Gastroesophageal sphincter (tissue), 4 donors: ENCODE data around the gene WNT3A. TPM values are rescaled to one million over a fixed set of nuclear protein-coding genes. Genes with fewer than 3 reads are reported as not detected.

Experiments
- ATAC-seq: fragments of 150-250 bp; one replicate; pipeline ENCODE4 v1.9.1; 2016; ENCODE audit warnings: mild to moderate bottlenecking, moderate library complexity
- H3K27ac ChIP-seq, 4 donors: fragments of 200-600 bp; sonication (generic) in 3 of 4; 1 replicate in 3 of 4; 2 replicates in 1 of 4; pipeline ENCODE4 v1.5.1; 2016 to 2019
- H3K27me3 ChIP-seq: fragments of 200-600 bp; sonication (generic); one replicate; pipeline ENCODE4 v1.5.1; 2019
- H3K36me3 ChIP-seq, 2 donors: fragments of 200-600 bp; sonication (generic); one replicate each; pipeline ENCODE4 v1.5.1; 2019; ENCODE audit warnings: control low read depth in 1 of 2
- H3K4me1 ChIP-seq, 3 donors: fragments of 200-600 bp; sonication (generic); 1 replicate in 2 of 3; 2 replicates in 1 of 3; pipeline ENCODE4 v1.5.1; 2016 to 2019; ENCODE audit warnings: control low read depth in 2 of 3
- H3K4me3 ChIP-seq, 2 donors: fragments of 200-600 bp; sonication (generic); one replicate each; pipeline ENCODE4 v1.5.1; 2019; ENCODE audit warnings: mild to moderate bottlenecking in 1 of 2, moderate library complexity in 1 of 2
- H3K9me3 ChIP-seq, 3 donors: fragments of 200-600 bp; sonication (generic); one replicate each; pipeline ENCODE4 v1.5.1; 2017 to 2019; ENCODE audit warnings: control low read depth in 2 of 3
- CTCF ChIP-seq, 4 experiments: fragments of 200-600 bp in 2 of 4; fragments of 450-650 bp in 2 of 4; sonication (generic) in 1 of 4; IDR thresholded peaks; one replicate each; pipeline ENCODE4 v1.5.1; 2017 to 2019; ENCODE audit warnings: antibody characterized with exemption in 4 of 4, mild to moderate bottlenecking in 2 of 4, moderate library complexity in 2 of 4
- EP300 ChIP-seq: sonication (generic); formaldehyde crosslinking; IDR thresholded peaks from one replicate; pipeline ENCODE4 v1.6.1; 2017; ENCODE audit warnings: antibody characterized with exemption, mild to moderate bottlenecking
- POLR2A ChIP-seq, 2 donors: fragments of 450-650 bp; IDR thresholded peaks; one replicate each; pipeline ENCODE4 v1.6.1; 2017; ENCODE audit warnings: antibody characterized with exemption in 2 of 2, mild to moderate bottlenecking in 2 of 2, moderate library complexity in 1 of 2
- POLR2AphosphoS5 ChIP-seq: sonication (generic); formaldehyde crosslinking; IDR thresholded peaks from one replicate; pipeline ENCODE4 v1.6.1; 2017; ENCODE audit warnings: antibody characterized with exemption
- WGBS, 2 donors: methylation state at CpG; one replicate each; pipeline ENCODE4 v1.1.5; 2018; ENCODE audit warnings: low coverage in 1 of 2; 5-methylcytosine and 5-hydroxymethylcytosine counted together
- total RNA-seq, 4 donors: library from RNA; depleted of rRNA; stranded (reverse); fragments of >200 nt; gene quantifications; one replicate each; pipeline ENCODE4 v1.1.0, GENCODE V29; 2016

Gene WNT3A
- total RNA-seq, 4 donors from 2014 or later: not detected

GRCh38 chr1:228085287-228085951 lies 78.6 kb downstream of the WNT3A start:
- WGBS, 2 donors: 35 to 45% methylated on average over 5 to 6 of the region's 6 CpGs
- Histone ChIP-seq H3K36me3 (peaks cover 0 to 7% of the 10 kb centered on the region in 2 donors), H3K4me3 (peak overlapping the region in 1 of 2 donors; percentile 99), H3K27me3 (no peaks in the 10 kb centered on the region), H3K9me3 (no peaks in the 10 kb centered on the region), H3K4me1 (peaks cover 5 to 85% (median 70%) of the 10 kb centered on the region in 3 donors), H3K27ac (peak overlapping the region in 3 of 4 donors; percentile 89 to 100 (median 100))
- no peak for ATAC-seq
- peak; percentile 36 for TF ChIP-seq POLR2AphosphoS5
- no peak for TF ChIP-seq EP300

GRCh38 chr1:228087771-228088251 lies 81.0 kb downstream of the WNT3A start:
- peak overlapping the region in 3 of 4 donors; percentile 26 to 65 (median 56) for H3K27ac ChIP-seq
- WGBS, 2 donors: 59 to 76% methylated on average over 4 of the region's 7 CpGs
- peaks cover 0 to 9% of the 10 kb centered on the region in 2 donors for H3K36me3 ChIP-seq
- peak overlapping the region in 1 of 2 donors; percentile 18 for H3K4me3 ChIP-seq
- H3K4me1 ChIP-seq: peaks cover 5 to 94% (median 76%) of the 10 kb centered on the region in 3 donors
- no peak for ATAC-seq
- no peak for TF ChIP-seq CTCF (IDR thresholded peaks at IDR 0.05)
- H3K27me3 ChIP-seq: no peaks in the 10 kb centered on the region
- H3K9me3 ChIP-seq: no peaks in the 10 kb centered on the region

GRCh38 chr1:228088586-228089498 lies 82.0 kb downstream of the WNT3A start:
- Histone ChIP-seq H3K27ac (peak overlapping the region in 3 of 4 donors; percentile 26 to 65 (median 56)), H3K36me3 (peaks cover 0 to 17% of the 10 kb centered on the region in 2 donors), H3K4me1 (peaks cover 5 to 98% (median 78%) of the 10 kb centered on the region in 3 donors), H3K9me3 (peaks cover 0 to under 1% (median 0%) of the 10 kb centered on the region in 3 donors), H3K27me3 (no peaks in the 10 kb centered on the region), H3K4me3 (no peak overlapping the region)
- no peak for TF ChIP-seq CTCF (IDR thresholded peaks at IDR 0.05)
- no peak for TF ChIP-seq POLR2A (IDR thresholded peaks at IDR 0.05)
- no peak for TF ChIP-seq EP300
- no peak for TF ChIP-seq POLR2AphosphoS5
- WGBS, 2 donors: 50 to 57% methylated on average over 5 to 6 of the region's 21 CpGs
- no peak for ATAC-seq

GRCh38 chr1:228089519-228090380 lies 83.0 kb downstream of the WNT3A start:
- ATAC-seq: no peak
- 32 to 67% methylated on average over 2 to 3 of the region's 12 CpGs for WGBS, 2 donors
- Histone ChIP-seq H3K4me1 (peaks cover 5 to 89% (median 74%) of the 10 kb centered on the region in 3 donors), H3K36me3 (peaks cover 0 to 27% of the 10 kb centered on the region in 2 donors), H3K4me3 (no peak overlapping the region), H3K27ac (peak overlapping the region in 1 of 4 donors; percentile 13), H3K27me3 (no peaks in the 10 kb centered on the region), H3K9me3 (peaks cover 0 to 9% (median 0%) of the 10 kb centered on the region in 3 donors)
- no peak for TF ChIP-seq POLR2A (IDR thresholded peaks at IDR 0.05)
- TF ChIP-seq EP300: no peak
- TF ChIP-seq CTCF (IDR thresholded peaks at IDR 0.05): no peak
- TF ChIP-seq POLR2AphosphoS5: no peak
